Measurements from ENCODE around the gene ARHGDIB.

Gene ARHGDIB

GRCh38 chr12:14931791-14932560 lies 29.4 kb downstream of the ARHGDIB start:
- DNase-seq (ENCODE audit: low read depth, low spot score): no peak

- DNase-seq (ENCODE audit: low read depth, low spot score): no peak
Measured at GRCh38 chr12:14931359-14931758, 30.0 kb downstream of the ARHGDIB start.

- DNase-seq (ENCODE audit: low read depth, low spot score): no peak
Measured at GRCh38 chr12:14930299-14930698, 31.1 kb downstream of the ARHGDIB start.

- peak; percentile 87 for DNase-seq (ENCODE audit: low read depth, low spot score)
Measured at GRCh38 chr12:14928931-14929330, 32.5 kb downstream of the ARHGDIB start.

- no peak for DNase-seq (ENCODE audit: low read depth, low spot score)
Measured at GRCh38 chr12:14927267-14927666, 34.1 kb downstream of the ARHGDIB start.

- no peak for DNase-seq (ENCODE audit: low read depth, low spot score)
Measured at GRCh38 chr12:14924541-14924940, 36.9 kb downstream of the ARHGDIB start.

- no peak for DNase-seq (ENCODE audit: low read depth, low spot score)
Measured at GRCh38 chr12:14923944-14924343, 37.5 kb downstream of the ARHGDIB start.

- no peak for DNase-seq (ENCODE audit: low read depth, low spot score)
Measured at GRCh38 chr12:14921218-14921617, 40.2 kb downstream of the ARHGDIB start.

GRCh38 chr12:14920475-14921126 lies 40.8 kb downstream of the ARHGDIB start:
- DNase-seq (ENCODE audit: low read depth, low spot score): no peak

GRCh38 chr12:14919455-14919854 lies 41.9 kb downstream of the ARHGDIB start:
- no peak for DNase-seq (ENCODE audit: low read depth, low spot score)

GRCh38 chr12:14915736-14916135 lies 45.7 kb downstream of the ARHGDIB start:
- no peak for DNase-seq (ENCODE audit: low read depth, low spot score)

- peak; percentile 14 for DNase-seq (ENCODE audit: low read depth, low spot score)
Measured at GRCh38 chr12:14913381-14913781, 48.0 kb downstream of the ARHGDIB start.

GRCh38 chr12:14911131-14911530 lies 50.3 kb downstream of the ARHGDIB start:
- DNase-seq (ENCODE audit: low read depth, low spot score): no peak

- DNase-seq (ENCODE audit: low read depth, low spot score): no peak
Measured at GRCh38 chr12:14910090-14910915, 51.1 kb downstream of the ARHGDIB start.

GRCh38 chr12:14907953-14908352 lies 53.4 kb downstream of the ARHGDIB start:
- no peak for DNase-seq (ENCODE audit: low read depth, low spot score)

GRCh38 chr12:14906114-14906513 lies 55.3 kb downstream of the ARHGDIB start:
- DNase-seq (ENCODE audit: low read depth, low spot score): no peak

- no peak for DNase-seq (ENCODE audit: low read depth, low spot score)
Measured at GRCh38 chr12:14905269-14906004, 56.0 kb downstream of the ARHGDIB start.

GRCh38 chr12:14904854-14905253 lies 56.5 kb downstream of the ARHGDIB start:
- no peak for DNase-seq (ENCODE audit: low read depth, low spot score)

GRCh38 chr12:14903386-14904098 lies 57.9 kb downstream of the ARHGDIB start:
- DNase-seq (ENCODE audit: low read depth, low spot score): no peak

- DNase-seq (ENCODE audit: low read depth, low spot score): no peak
Measured at GRCh38 chr12:14902465-14902864, 58.9 kb downstream of the ARHGDIB start.

- DNase-seq (ENCODE audit: low read depth, low spot score): peak; percentile 50
Measured at GRCh38 chr12:14901228-14901562, 60.2 kb downstream of the ARHGDIB start.
